Aortic smooth muscle cell (primary cell): Measurements from ENCODE around the gene LGI2. TPM values are rescaled to one million over a fixed set of nuclear protein-coding genes. Genes with fewer than 3 reads are reported as not detected.

ENCODE experiments used
- total RNA-seq: library from RNA; depleted of rRNA; stranded (reverse); fragments of >200 nt; gene quantifications from 2 replicates; pipeline ENCODE4 v1.2.3, GENCODE V29; 2014

LGI2 gene
- 1.1 and 1.6 TPM in 2 replicates for total RNA-seq

GRCh38 chr4:25030277-25031076 lies at the start of gene LGI2:
Gene LGI2, minus strand, starts transcription at chr4:25030946. Its CDS starts 253 bp downstream, at chr4:25030693.

Other genes starting within 250 kb of the LGI2 start
- 129 and 136 TPM in 2 replicates for gene SOD3, start 235.4 kb downstream of the LGI2 start, total RNA-seq
- 18.0 and 18.2 TPM in 2 replicates for gene CCDC149, start 117.9 kb downstream of the LGI2 start, total RNA-seq
- gene SEPSECS, start 129.5 kb upstream of the LGI2 start, total RNA-seq = 6.7 and 7.0 TPM in 2 replicates
- gene PI4K2B, start 203.1 kb upstream of the LGI2 start, total RNA-seq = 23.9 and 24.8 TPM in 2 replicates